HCT116 (cell line): ENCODE results near the gene TRPV5. TPM values are rescaled to one million over a fixed set of nuclear protein-coding genes. Genes with fewer than 3 reads are reported as not detected.

ENCODE experiments used
- ATAC-seq: fragments of 200-7000 bp; cut with Tn5 transposase; 2 replicates; pipeline ENCODE4 v1.9.1; 2020; ENCODE audit warnings: mild to moderate bottlenecking, moderate library complexity
- BruUV-seq: library from RNA; stranded (reverse); fragments of 400-500 nt; replicated peaks from 2 replicates; lab custom pipeline; 2021; lab: Mats Ljungman, UMichigan
- CTCF ChIA-PET: fragments of 300-600 bp; sonication (Branson Sonifier 250); formaldehyde crosslinking; loops from one replicate; lab custom pipeline; 2021; ENCODE audit warnings: antibody characterized with exemption; lab: Charles Lee
- POLR2A ChIA-PET: fragments of 300-600, 350-600 bp; sonication (Branson Sonifier 250); formaldehyde crosslinking; loops from one replicate; lab custom pipeline; 2021; ENCODE audit warnings: antibody characterized with exemption; lab: Charles Lee
- RAD21 ChIA-PET, 2 experiments: fragments of 300-600 bp; sonication (Branson Sonifier 250); formaldehyde crosslinking; loops; one replicate each; lab custom pipeline; 2023; ENCODE audit warnings: low total read pairs in 2 of 2; ENCODE audit not compliant: uncharacterized antibody in 2 of 2, unreplicated experiment in 2 of 2, low non-redundant PET in 1 of 2; lab: Charles Lee
- DNase-seq: peaks from one replicate; pipeline ENCODE4 v3.0.0-alpha.2; 2010; ENCODE audit warnings: low read depth, low spot score
- H2AFZ ChIP-seq: fragments of 200-600 bp; shearing (Covaris generic), sonication (generic); 2 replicates; pipeline ENCODE4 v1.6.1; 2017; ENCODE audit warnings: low read depth, mixed run types, mixed read lengths, antibody characterized with exemption, low read length; ENCODE audit not compliant: poor library complexity, severe bottlenecking
- H3K27ac ChIP-seq: 2 replicates; pipeline ENCODE4 v1.5.1; 2012; ENCODE audit warnings: low read depth, low read length
- H3K27me3 ChIP-seq: fragments of 200-600 bp; sonication (generic); 2 replicates; pipeline ENCODE4 v1.6.1; 2016; ENCODE audit warnings: mixed run types, low read length, mixed read lengths; ENCODE audit not compliant: insufficient read depth
- H3K36me3 ChIP-seq, 2 experiments: fragments of 200-500 bp in 1 of 2; fragments of 200-600 bp in 1 of 2; sonication (Bioruptor generic) in 1 of 2; sonication (generic) in 1 of 2; 2 replicates each; pipeline versions ENCODE4 v1.5.1 to v1.6.1; 2014 to 2016; ENCODE audit warnings: low read length in 2 of 2, inconsistent platforms in 1 of 2, mixed read lengths in 1 of 2, mixed run types in 1 of 2; ENCODE audit not compliant: insufficient read depth in 2 of 2, control insufficient read depth in 1 of 2
- H3K4me1 ChIP-seq, 2 experiments: fragments of 200-600 bp in 1 of 2; sonication (generic) in 1 of 2; 2 replicates each; pipeline versions ENCODE4 v1.5.1 to v1.6.1; 2012 to 2017; ENCODE audit warnings: low read length in 2 of 2, inconsistent platforms in 1 of 2, mild to moderate bottlenecking in 1 of 2, mixed read lengths in 1 of 2, mixed run types in 1 of 2, moderate library complexity in 1 of 2; ENCODE audit not compliant: insufficient read depth in 2 of 2, control insufficient read depth in 1 of 2
- H3K4me2 ChIP-seq: fragments of 200-600 bp; sonication (generic); 2 replicates; pipeline ENCODE4 v1.6.1; 2017; ENCODE audit warnings: mixed run types, low read length, mixed read lengths
- H3K4me3 ChIP-seq, 2 experiments: fragments of 200-600 bp in 1 of 2; sonication (generic) in 1 of 2; replicated peaks in 1 of 2; 2 replicates each; pipeline ENCODE4 v1.5.1; 2011 to 2016; ENCODE audit warnings: low read length in 2 of 2, control low read depth in 1 of 2, low read depth in 1 of 2, mild to moderate bottlenecking in 1 of 2, mixed read lengths in 1 of 2, mixed run types in 1 of 2
- H3K79me2 ChIP-seq: fragments of 200-600 bp; sonication (generic); 2 replicates; pipeline ENCODE4 v1.6.1; 2017; ENCODE audit warnings: mild to moderate bottlenecking, mixed run types, low read length, moderate library complexity, mixed read lengths; ENCODE audit not compliant: insufficient read depth
- H3K9ac ChIP-seq: fragments of 200-600 bp; sonication (generic); 2 replicates; pipeline ENCODE4 v1.6.1; 2016; ENCODE audit warnings: low read length, mixed read lengths
- H3K9me2 ChIP-seq: fragments of 200-600 bp; sonication (generic), shearing (Covaris generic); 2 replicates; pipeline ENCODE4 v1.6.1; 2017; ENCODE audit warnings: mixed run types, mild to moderate bottlenecking, moderate library complexity; ENCODE audit not compliant: insufficient read depth
- H3K9me3 ChIP-seq, 2 experiments: fragments of 200-500 bp in 1 of 2; fragments of 200-600 bp in 1 of 2; sonication (Bioruptor generic) in 1 of 2; sonication (generic) in 1 of 2; 2 replicates each; pipeline ENCODE4 v1.6.1; 2014 to 2017; ENCODE audit warnings: low read length in 2 of 2, mixed read lengths in 2 of 2, inconsistent platforms in 1 of 2, low read depth in 1 of 2, mild to moderate bottlenecking in 1 of 2, mixed run types in 1 of 2, moderate library complexity in 1 of 2; ENCODE audit not compliant: control insufficient read depth in 1 of 2, insufficient read depth in 1 of 2
- H4K20me1 ChIP-seq: fragments of 200-600 bp; sonication (generic), shearing (Covaris generic); 2 replicates; pipeline ENCODE4 v1.6.1; 2017; ENCODE audit warnings: mixed run types, mild to moderate bottlenecking, moderate library complexity; ENCODE audit not compliant: insufficient read depth
- ELF1 ChIP-seq: IDR thresholded peaks from 2 replicates; pipeline ENCODE4 v1.6.1; 2012; ENCODE audit warnings: low read depth, borderline replicate concordance
- FOSL1 ChIP-seq: IDR thresholded peaks from 2 replicates; pipeline ENCODE4 v1.6.1; 2012; ENCODE audit warnings: low read depth
- MAX ChIP-seq: IDR thresholded peaks from 2 replicates; pipeline ENCODE4 v1.6.1; 2012
- RAD21 ChIP-seq: IDR thresholded peaks from 2 replicates; pipeline ENCODE4 v1.6.1; 2012; ENCODE audit warnings: low read depth, mild to moderate bottlenecking
- REST ChIP-seq: IDR thresholded peaks from 2 replicates; pipeline ENCODE4 v1.6.1; 2012; ENCODE audit warnings: low read depth
- YY1 ChIP-seq: IDR thresholded peaks from 2 replicates; pipeline ENCODE4 v1.6.1; 2011; ENCODE audit warnings: low read length, low read depth, moderate library complexity, mild to moderate bottlenecking; ENCODE audit not compliant: insufficient replicate concordance; ENCODE audit errors: extremely low read depth
- intact Hi-C: fragments of 100-400 bp; cut with micrococcal nuclease; formaldehyde crosslinking; loops from 2 replicates; pipeline ENCODE4 v1.10.0; 2022
- total RNA-seq: library from RNA; stranded (reverse); gene quantifications from one replicate; pipeline ENCODE4 v1.2.1, GENCODE V29; 2021; ENCODE audit not compliant: unreplicated experiment

The TRPV5 gene
- total RNA-seq, 1 experiment from 2014 or later = not detected

GRCh38 chr7:142860968-142861367 lies 72.6 kb downstream of the TRPV5 start:
- no peaks in the 10 kb centered on the region for H3K36me3 ChIP-seq
- H3K4me2 ChIP-seq = no peak overlapping the region
- DNase-seq (no peak), ATAC-seq (no peak)
- RAD21 ChIA-PET = no interaction called here
- no peaks in the 10 kb centered on the region for H3K9me2 ChIP-seq
- H3K27ac ChIP-seq = no peak overlapping the region
- POLR2A ChIA-PET = no interaction called here
- no peaks in the 10 kb centered on the region for H3K79me2 ChIP-seq
- H3K4me3 ChIP-seq = no peak overlapping the region
- no peaks in the 10 kb centered on the region for H3K9me3 ChIP-seq
- H3K4me1 ChIP-seq = peaks cover 5% of the 10 kb centered on the region in 2 experiments
- no peaks in the 10 kb centered on the region for H3K27me3 ChIP-seq
- intact Hi-C loops = no loop called here
- H3K9ac ChIP-seq = no peak overlapping the region
- no peak overlapping the region for H2AFZ ChIP-seq
- CTCF ChIA-PET = interaction anchor here (1.1 to 1.7 kb wide), 2 partner anchors 9 to 354 kb away, joined by 3 to 5 read pairs; no protein-coding TSS in a partner anchor
- BruUV-seq = no TSS peak
- H4K20me1 ChIP-seq = no peaks in the 10 kb centered on the region
- no peak for TF ChIP-seq FOSL1
- TF ChIP-seq, all 23 proteins: peak for 0

- no peak overlapping the region for H3K4me2 ChIP-seq
- H3K4me1 ChIP-seq = peaks cover 8 to 12% of the 10 kb centered on the region in 2 experiments
- H3K9ac ChIP-seq = no peak overlapping the region
- POLR2A ChIA-PET = no interaction called here
- RAD21 ChIA-PET = no interaction called here
- H3K27me3 ChIP-seq = no peaks in the 10 kb centered on the region
- intact Hi-C loops = loop anchor here (10.0 kb wide), 1 partner anchor 355 kb away; no protein-coding TSS in a partner anchor
- H3K4me3 ChIP-seq = no peak overlapping the region
- H4K20me1 ChIP-seq = no peaks in the 10 kb centered on the region
- CTCF ChIA-PET = interaction anchor here (1.7 kb wide), 1 partner anchor 8 kb away, joined by 5 read pairs; no protein-coding TSS in a partner anchor
- H3K79me2 ChIP-seq = no peaks in the 10 kb centered on the region
- no peaks in the 10 kb centered on the region for H3K9me2 ChIP-seq
- H2AFZ ChIP-seq = no peak overlapping the region
- H3K27ac ChIP-seq = no peak overlapping the region
- no peak for ATAC-seq
- DNase-seq = no peak
- H3K36me3 ChIP-seq = no peaks in the 10 kb centered on the region
- H3K9me3 ChIP-seq = no peaks in the 10 kb centered on the region
- TF ChIP-seq FOSL1 (no peak), RAD21 (no peak), ELF1 (no peak), YY1 (no peak), MAX (no peak), REST (no peak)
- no TSS peak for BruUV-seq
These were observed 73.7 kb downstream of the TRPV5 start for GRCh38 chr7:142859829-142860228.
